Neural progenitor cell (in vitro differentiated cells): ENCODE results near the gene EPHB1. TPM values are rescaled to one million over a fixed set of nuclear protein-coding genes. Genes with fewer than 3 reads are reported as not detected.

Source experiments
- DNase-seq: peaks from one replicate; pipeline ENCODE4 v3.0.0-alpha.2; 2016; ENCODE audit warnings: low spot score
- H2AFZ ChIP-seq: fragments of 200-600 bp; sonication (generic); replicated peaks from 2 replicates; pipeline ENCODE4 v1.6.1; 2016; ENCODE audit warnings: antibody characterized with exemption
- H3F3A ChIP-seq: fragments of 200-600 bp; sonication (generic); 2 replicates; pipeline ENCODE4 v1.6.1; 2016; ENCODE audit warnings: antibody characterized with exemption, low read depth
- H3K27ac ChIP-seq: fragments of 200-600 bp; sonication (generic); 2 replicates; pipeline ENCODE4 v1.5.1; 2016; ENCODE audit warnings: mild to moderate bottlenecking
- H3K27me3 ChIP-seq: fragments of 200-600 bp; sonication (generic); 2 replicates; pipeline ENCODE4 v1.6.1; 2016; ENCODE audit warnings: mild to moderate bottlenecking, moderate library complexity
- H3K36me3 ChIP-seq: fragments of 200-600 bp; sonication (generic); 2 replicates; pipeline ENCODE4 v1.5.1; 2016
- H3K4me1 ChIP-seq: fragments of 200-600 bp; sonication (generic); 2 replicates; pipeline ENCODE4 v1.6.1; 2016; ENCODE audit warnings: mixed run types
- H3K4me2 ChIP-seq: fragments of 200-600 bp; sonication (generic); 2 replicates; pipeline ENCODE4 v1.6.1; 2016
- H3K4me3 ChIP-seq: fragments of 200-600 bp; sonication (generic); 2 replicates; pipeline ENCODE4 v1.5.1; 2016
- H3K79me2 ChIP-seq: fragments of 200-600 bp; sonication (generic); 2 replicates; pipeline ENCODE4 v1.6.1; 2016; ENCODE audit warnings: low read depth
- H3K9ac ChIP-seq: fragments of 200-600 bp; sonication (generic); 2 replicates; pipeline ENCODE4 v1.6.1; 2016
- H3K9me3 ChIP-seq: fragments of 200-600 bp; sonication (generic); 2 replicates; pipeline ENCODE4 v1.5.1; 2016; ENCODE audit warnings: low read depth
- H4K20me1 ChIP-seq: fragments of 200-600 bp; sonication (generic); 2 replicates; pipeline ENCODE4 v1.6.1; 2016; ENCODE audit warnings: low read depth
- H3K27ac Mint-ChIP-seq: 3 replicates; pipeline ENCODE4 v1.8.0; 2021; ENCODE audit warnings: mixed read lengths
- H3K27me3 Mint-ChIP-seq: 2 replicates; pipeline ENCODE4 v1.8.0; 2022; ENCODE audit warnings: low read depth, mild to moderate bottlenecking, inconsistent platforms, moderate library complexity, mixed read lengths; ENCODE audit not compliant: insufficient read depth
- H3K36me3 Mint-ChIP-seq: 3 replicates; pipeline ENCODE4 v1.8.0; 2021; ENCODE audit warnings: mixed read lengths
- H3K4me1 Mint-ChIP-seq: 3 replicates; pipeline ENCODE4 v1.8.0; 2021; ENCODE audit warnings: mixed read lengths
- H3K4me3 Mint-ChIP-seq: 3 replicates; pipeline ENCODE4 v1.8.0; 2021; ENCODE audit warnings: mild to moderate bottlenecking, moderate library complexity, mixed read lengths
- H3K9me3 Mint-ChIP-seq: 3 replicates; pipeline ENCODE4 v1.8.0; 2020; ENCODE audit warnings: mixed read lengths
- CTCF ChIP-seq: fragments of 200-600 bp; sonication (generic); IDR thresholded peaks from 2 replicates; pipeline ENCODE4 v1.5.1; 2017; ENCODE audit warnings: antibody characterized with exemption, mild to moderate bottlenecking
- EZH2 ChIP-seq: fragments of 200-600 bp; sonication (generic); IDR thresholded peaks from 2 replicates; pipeline ENCODE4 v1.6.1; 2017; ENCODE audit warnings: antibody characterized with exemption, mild to moderate bottlenecking, moderate library complexity
- EZH2phosphoT487 ChIP-seq: fragments of 200-600 bp; sonication (generic); IDR thresholded peaks from 2 replicates; pipeline ENCODE4 v1.6.1; 2017; ENCODE audit warnings: antibody characterized with exemption
- total RNA-seq: library from RNA; depleted of rRNA; stranded (reverse); fragments of >200 nt; gene quantifications from 2 replicates; pipeline ENCODE4 v1.2.3, GENCODE V29; 2015; ENCODE audit warnings: low replicate concordance

Gene EPHB1
- total RNA-seq, 1 donor from 2014 or later = 9.1 TPM

GRCh38 chr3:135097276-135097946, 302.4 kb downstream of the EPHB1 start:
- no peaks in the 10 kb centered on the region for H3F3A ChIP-seq
- no peaks in the 10 kb centered on the region for H3K27me3 ChIP-seq
- no peaks in the 10 kb centered on the region for H3K36me3 ChIP-seq
- no peaks in the 10 kb centered on the region for H3K9me3 ChIP-seq
- no peak overlapping the region for H3K27ac ChIP-seq
- H4K20me1 ChIP-seq = no peaks in the 10 kb centered on the region
- H3K9ac ChIP-seq = no peak overlapping the region
- Mint-ChIP-seq H3K27ac (no peak overlapping the region), H3K4me3 (no peak overlapping the region), H3K27me3 (peaks cover 2% of the 10 kb centered on the region), H3K9me3 (no peaks in the 10 kb centered on the region), H3K36me3 (no peaks in the 10 kb centered on the region), H3K4me1 (peaks cover 18% of the 10 kb centered on the region)
- H3K4me2 ChIP-seq = no peak overlapping the region
- peaks cover 6% of the 10 kb centered on the region for H3K4me1 ChIP-seq
- H3K4me3 ChIP-seq = no peak overlapping the region
- TF ChIP-seq EZH2 (no peak), CTCF (no peak), EZH2phosphoT487 (no peak)
- no peak for DNase-seq
- H2AFZ ChIP-seq = no peak overlapping the region
- H3K79me2 ChIP-seq = no peaks in the 10 kb centered on the region

- H3K79me2 ChIP-seq = no peaks in the 10 kb centered on the region
- H3K4me3 ChIP-seq = no peak overlapping the region
- no peak overlapping the region for H3K4me2 ChIP-seq
- no peak overlapping the region for H2AFZ ChIP-seq
- peaks cover 17% of the 10 kb centered on the region for H3K4me1 ChIP-seq
- H3K27me3 Mint-ChIP-seq = no peaks in the 10 kb centered on the region
- H3K4me3 Mint-ChIP-seq = no peak overlapping the region
- H3K9me3 ChIP-seq = no peaks in the 10 kb centered on the region
- peaks cover 35% of the 10 kb centered on the region for H3K4me1 Mint-ChIP-seq
- no peaks in the 10 kb centered on the region for H4K20me1 ChIP-seq
- no peak overlapping the region for H3K9ac ChIP-seq
- TF ChIP-seq EZH2 (no peak), CTCF (no peak), EZH2phosphoT487 (no peak)
- no peaks in the 10 kb centered on the region for H3K36me3 Mint-ChIP-seq
- no peak overlapping the region for H3K27ac Mint-ChIP-seq
- H3F3A ChIP-seq = no peaks in the 10 kb centered on the region
- H3K9me3 Mint-ChIP-seq = no peaks in the 10 kb centered on the region
- H3K27ac ChIP-seq = no peak overlapping the region
- H3K27me3 ChIP-seq = no peaks in the 10 kb centered on the region
- no peak for DNase-seq
- H3K36me3 ChIP-seq = no peaks in the 10 kb centered on the region
Observed at GRCh38 chr3:135099734-135100355, 304.8 kb downstream of the EPHB1 start.

GRCh38 chr3:135100366-135100765, 305.3 kb downstream of the EPHB1 start:
- H3K27ac ChIP-seq = no peak overlapping the region
- no peak overlapping the region for H3K4me3 Mint-ChIP-seq
- no peak overlapping the region for H2AFZ ChIP-seq
- no peak overlapping the region for H3K4me2 ChIP-seq
- no peaks in the 10 kb centered on the region for H4K20me1 ChIP-seq
- H3K79me2 ChIP-seq = no peaks in the 10 kb centered on the region
- no peak overlapping the region for H3K27ac Mint-ChIP-seq
- no peaks in the 10 kb centered on the region for H3F3A ChIP-seq
- H3K4me1 Mint-ChIP-seq = peaks cover 36% of the 10 kb centered on the region
- no peaks in the 10 kb centered on the region for H3K9me3 ChIP-seq
- H3K36me3 Mint-ChIP-seq = no peaks in the 10 kb centered on the region
- H3K27me3 ChIP-seq = no peaks in the 10 kb centered on the region
- no peaks in the 10 kb centered on the region for H3K36me3 ChIP-seq
- peaks cover 17% of the 10 kb centered on the region for H3K4me1 ChIP-seq
- no peak for DNase-seq
- no peak overlapping the region for H3K9ac ChIP-seq
- no peak for TF ChIP-seq EZH2
- TF ChIP-seq CTCF = no peak
- TF ChIP-seq EZH2phosphoT487 = no peak
- no peaks in the 10 kb centered on the region for H3K9me3 Mint-ChIP-seq
- no peak overlapping the region for H3K4me3 ChIP-seq
- H3K27me3 Mint-ChIP-seq = no peaks in the 10 kb centered on the region
